PC-3 (cell line): Measurements from ENCODE around the gene GLG1. TPM values are rescaled to one million over a fixed set of nuclear protein-coding genes. Genes with fewer than 3 reads are reported as not detected.
A peak's percentile ranks its signal among the peaks of the same experiment; 100 is the strongest.

ENCODE experiments used
- ATAC-seq: fragments of 200-7000 bp; cut with Tn5 transposase; 2 replicates; pipeline ENCODE4 v1.9.1; 2020; ENCODE audit warnings: mild to moderate bottlenecking, moderate library complexity
- BruUV-seq: library from RNA; stranded (reverse); fragments of 400-500 nt; replicated peaks from 2 replicates; lab custom pipeline; 2021; lab: Mats Ljungman, UMichigan
- CTCF ChIA-PET: fragments of 300-600 bp; sonication (Branson Sonifier 250); formaldehyde crosslinking; loops from one replicate; lab custom pipeline; 2022; ENCODE audit warnings: antibody characterized with exemption; lab: Charles Lee
- POLR2A ChIA-PET: fragments of 300-600 bp; sonication (Branson Sonifier 250); formaldehyde crosslinking; loops from one replicate; lab custom pipeline; 2022; ENCODE audit warnings: antibody characterized with exemption; ENCODE audit not compliant: unreplicated experiment; lab: Charles Lee
- DNase-seq: peaks from one replicate; pipeline ENCODE4 v3.0.0-alpha.2; 2015
- H2AFZ ChIP-seq: fragments of 300-600 bp; sonication (generic); 2 replicates; pipeline ENCODE4 v1.6.0; 2016; ENCODE audit warnings: antibody characterized with exemption, low read length
- H3F3A ChIP-seq: fragments of 300-600 bp; sonication (generic); one replicate; pipeline ENCODE4 v1.6.0; 2017; ENCODE audit warnings: antibody characterized with exemption, low read length, control low read depth, mild to moderate bottlenecking; ENCODE audit not compliant: unreplicated experiment
- H3K27ac ChIP-seq: fragments of 300-600 bp; sonication (generic); 2 replicates; pipeline ENCODE4 v1.5.1; 2016; ENCODE audit warnings: mild to moderate bottlenecking, low read length
- H3K27me3 ChIP-seq: fragments of 300-600 bp; sonication (generic); 2 replicates; pipeline ENCODE4 v1.6.1; 2016; ENCODE audit warnings: low read length, mixed read lengths
- H3K36me3 ChIP-seq: fragments of 300-600 bp; sonication (generic); 2 replicates; pipeline ENCODE4 v1.6.1; 2016; ENCODE audit warnings: low read depth, mixed run types, low read length, mixed read lengths
- H3K4me1 ChIP-seq: fragments of 300-600 bp; sonication (generic); 2 replicates; pipeline ENCODE4 v1.5.1; 2016; ENCODE audit warnings: low read length; ENCODE audit not compliant: insufficient read depth
- H3K4me2 ChIP-seq: fragments of 300-600 bp; sonication (generic); 2 replicates; pipeline ENCODE4 v1.6.0; 2016; ENCODE audit warnings: low read length
- H3K4me3 ChIP-seq: fragments of 300-600 bp; sonication (generic); 2 replicates; pipeline ENCODE4 v1.5.1; 2016; ENCODE audit warnings: mild to moderate bottlenecking, low read length, mixed read lengths
- H3K79me2 ChIP-seq: fragments of 300-600 bp; sonication (generic); 2 replicates; pipeline ENCODE4 v1.6.1; 2017; ENCODE audit warnings: low read length, mixed read lengths
- H3K9ac ChIP-seq: fragments of 300-600 bp; sonication (generic); 2 replicates; pipeline ENCODE4 v1.6.0; 2016; ENCODE audit warnings: mild to moderate bottlenecking, low read length
- H3K9me2 ChIP-seq: fragments of 300-600 bp; sonication (generic); replicated peaks from 2 replicates; pipeline ENCODE4 v1.6.1; 2016; ENCODE audit warnings: mixed run types, low read length, mixed read lengths
- H3K9me3 ChIP-seq: fragments of 300-600 bp; sonication (generic); 2 replicates; pipeline ENCODE4 v1.6.1; 2016; ENCODE audit warnings: low read length, mixed read lengths
- H4K20me1 ChIP-seq: fragments of 300-600 bp; sonication (generic); 2 replicates; pipeline ENCODE4 v1.6.1; 2016; ENCODE audit warnings: low read length, mixed read lengths
- EZH2 ChIP-seq: fragments of 300-600 bp; sonication (generic); IDR thresholded peaks from one replicate; pipeline ENCODE4 v1.6.1; 2017; ENCODE audit warnings: antibody characterized with exemption, mild to moderate bottlenecking, low read length; ENCODE audit not compliant: unreplicated experiment
- EZH2phosphoT487 ChIP-seq: fragments of 300-600 bp; sonication (generic); IDR thresholded peaks from 2 replicates; pipeline ENCODE4 v1.6.1; 2018; ENCODE audit warnings: mild to moderate bottlenecking, antibody characterized with exemption, low read length, borderline replicate concordance
- intact Hi-C: fragments of 100-400 bp; cut with micrococcal nuclease; formaldehyde crosslinking; loops from 2 replicates; pipeline ENCODE4 v1.9.0; 2023
- total RNA-seq: library from RNA; depleted of rRNA; stranded (reverse); fragments of >200 nt; gene quantifications from 2 replicates; pipeline ENCODE4 v1.2.3, GENCODE V29; 2014
- TF ChIP-seq, protein P1 (sequence below): fragments of 300-600 bp; sonication (generic); conservative IDR thresholded peaks from 2 replicates; pipeline ENCODE4 v1.5.1; 2017; ENCODE audit warnings: antibody characterized with exemption, low read depth, mild to moderate bottlenecking, low read length

GLG1 gene
- total RNA-seq, 1 experiment from 2014 or later = 63.5 TPM

GRCh38 chr16:74649839-74650504 is 43.1 kb upstream of the GLG1 start:
- intact Hi-C loops = no loop called here
- Histone ChIP-seq H3K27ac (no peak overlapping the region), H3K4me1 (peaks cover 6% of the 10 kb centered on the region; the same call in 1 of the 2 replicates), H3K79me2 (peaks cover 56% of the 10 kb centered on the region), H3K9ac (no peak overlapping the region), H3F3A (no peaks in the 10 kb centered on the region), H3K4me2 (no peak overlapping the region), H2AFZ (no peak overlapping the region), H3K27me3 (no peaks in the 10 kb centered on the region), H3K36me3 (peaks cover 40% of the 10 kb centered on the region), H3K4me3 (no peak overlapping the region), H3K9me2 (no peaks in the 10 kb centered on the region), H4K20me1 (peaks cover 33% of the 10 kb centered on the region), H3K9me3 (no peaks in the 10 kb centered on the region)
- TSS peak; percentile 17 for BruUV-seq
- TF ChIP-seq, protein P1, sequence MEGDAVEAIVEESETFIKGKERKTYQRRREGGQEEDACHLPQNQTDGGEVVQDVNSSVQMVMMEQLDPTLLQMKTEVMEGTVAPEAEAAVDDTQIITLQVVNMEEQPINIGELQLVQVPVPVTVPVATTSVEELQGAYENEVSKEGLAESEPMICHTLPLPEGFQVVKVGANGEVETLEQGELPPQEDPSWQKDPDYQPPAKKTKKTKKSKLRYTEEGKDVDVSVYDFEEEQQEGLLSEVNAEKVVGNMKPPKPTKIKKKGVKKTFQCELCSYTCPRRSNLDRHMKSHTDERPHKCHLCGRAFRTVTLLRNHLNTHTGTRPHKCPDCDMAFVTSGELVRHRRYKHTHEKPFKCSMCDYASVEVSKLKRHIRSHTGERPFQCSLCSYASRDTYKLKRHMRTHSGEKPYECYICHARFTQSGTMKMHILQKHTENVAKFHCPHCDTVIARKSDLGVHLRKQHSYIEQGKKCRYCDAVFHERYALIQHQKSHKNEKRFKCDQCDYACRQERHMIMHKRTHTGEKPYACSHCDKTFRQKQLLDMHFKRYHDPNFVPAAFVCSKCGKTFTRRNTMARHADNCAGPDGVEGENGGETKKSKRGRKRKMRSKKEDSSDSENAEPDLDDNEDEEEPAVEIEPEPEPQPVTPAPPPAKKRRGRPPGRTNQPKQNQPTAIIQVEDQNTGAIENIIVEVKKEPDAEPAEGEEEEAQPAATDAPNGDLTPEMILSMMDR = no peak
- TF ChIP-seq EZH2phosphoT487 (no peak), EZH2 (no peak)
- no peak for DNase-seq
- CTCF ChIA-PET = no interaction called here
- POLR2A ChIA-PET = no interaction called here
- ATAC-seq = no peak

- Histone ChIP-seq H2AFZ (no peak overlapping the region), H3K4me2 (no peak overlapping the region), H3K79me2 (no peaks in the 10 kb centered on the region), H3K4me1 (no peaks in the 10 kb centered on the region), H3K9me2 (no peaks in the 10 kb centered on the region), H3K27ac (no peak overlapping the region), H3K9me3 (no peaks in the 10 kb centered on the region), H3K9ac (no peak overlapping the region), H3K36me3 (peaks cover 37% of the 10 kb centered on the region), H3K27me3 (no peaks in the 10 kb centered on the region), H4K20me1 (no peaks in the 10 kb centered on the region), H3F3A (no peaks in the 10 kb centered on the region), H3K4me3 (no peak overlapping the region)
- POLR2A ChIA-PET = no interaction called here
- CTCF ChIA-PET = no interaction called here
- no TSS peak for BruUV-seq
- TF ChIP-seq, protein P1 = no peak
- TF ChIP-seq EZH2phosphoT487 (no peak), EZH2 (no peak)
- ATAC-seq = no peak
- intact Hi-C loops = no loop called here
- DNase-seq = no peak
These were observed 35.1 kb upstream of the GLG1 start for GRCh38 chr16:74641969-74642368.

DNA sequence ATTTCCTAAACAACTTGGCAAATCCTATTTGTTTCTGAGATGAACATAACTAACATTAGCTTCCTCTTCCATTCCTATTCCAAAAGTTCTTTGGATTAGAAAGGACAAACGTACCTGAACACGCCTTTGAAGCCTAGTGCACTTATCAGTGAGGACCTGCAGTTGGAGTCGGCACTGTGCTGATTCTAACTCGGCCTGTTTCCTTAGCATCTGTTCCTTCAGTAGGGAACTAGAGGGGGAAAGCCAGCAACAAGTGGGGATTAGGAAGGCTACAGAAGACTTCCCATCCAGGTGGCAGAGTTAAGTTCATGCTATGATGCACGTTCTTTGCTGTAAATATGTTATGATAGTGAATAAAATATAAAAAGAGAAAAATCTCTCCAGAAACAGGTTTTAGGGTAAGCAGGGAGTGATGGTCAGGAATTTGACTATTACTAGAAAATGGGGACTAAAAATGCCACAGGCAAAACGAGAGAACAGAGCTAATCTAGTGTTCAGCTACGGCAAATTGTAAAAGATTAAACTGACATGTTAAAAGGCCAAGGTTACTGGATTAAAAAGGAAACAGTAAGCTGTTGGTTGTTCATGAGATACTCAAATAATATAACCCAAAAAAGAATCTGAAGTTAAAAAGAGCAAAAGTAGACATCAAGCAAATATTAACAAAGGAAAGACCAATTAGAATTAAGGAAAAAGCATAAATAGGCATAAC is 31.0 kb upstream of the GLG1 start:
- Histone ChIP-seq H3K27me3 (no peaks in the 10 kb centered on the region), H3K4me2 (no peak overlapping the region), H3K4me1 (no peaks in the 10 kb centered on the region), H3K9me3 (no peaks in the 10 kb centered on the region), H3K4me3 (no peak overlapping the region), H4K20me1 (no peaks in the 10 kb centered on the region), H3K9ac (no peak overlapping the region), H3K36me3 (peaks cover 32% of the 10 kb centered on the region), H3F3A (no peaks in the 10 kb centered on the region), H3K79me2 (no peaks in the 10 kb centered on the region), H3K9me2 (no peaks in the 10 kb centered on the region), H3K27ac (no peak overlapping the region), H2AFZ (no peak overlapping the region)
- no TSS peak for BruUV-seq
- ATAC-seq = no peak
- TF ChIP-seq, protein P1 = no peak
- TF ChIP-seq EZH2 = no peak
- no peak for TF ChIP-seq EZH2phosphoT487
- CTCF ChIA-PET = no interaction called here
- DNase-seq = no peak
- POLR2A ChIA-PET = no interaction called here
- intact Hi-C loops = no loop called here
